ENCODE measurements around the gene INPP5D. TPM values are rescaled to one million over a fixed set of nuclear protein-coding genes. Genes with fewer than 3 reads are reported as not detected.

INPP5D gene
- total and polyA plus RNA-seq, 2 donors (not counting 1 experiment from before 2014, with no cell fraction given): 0.01 to 0.33 TPM

DNA sequence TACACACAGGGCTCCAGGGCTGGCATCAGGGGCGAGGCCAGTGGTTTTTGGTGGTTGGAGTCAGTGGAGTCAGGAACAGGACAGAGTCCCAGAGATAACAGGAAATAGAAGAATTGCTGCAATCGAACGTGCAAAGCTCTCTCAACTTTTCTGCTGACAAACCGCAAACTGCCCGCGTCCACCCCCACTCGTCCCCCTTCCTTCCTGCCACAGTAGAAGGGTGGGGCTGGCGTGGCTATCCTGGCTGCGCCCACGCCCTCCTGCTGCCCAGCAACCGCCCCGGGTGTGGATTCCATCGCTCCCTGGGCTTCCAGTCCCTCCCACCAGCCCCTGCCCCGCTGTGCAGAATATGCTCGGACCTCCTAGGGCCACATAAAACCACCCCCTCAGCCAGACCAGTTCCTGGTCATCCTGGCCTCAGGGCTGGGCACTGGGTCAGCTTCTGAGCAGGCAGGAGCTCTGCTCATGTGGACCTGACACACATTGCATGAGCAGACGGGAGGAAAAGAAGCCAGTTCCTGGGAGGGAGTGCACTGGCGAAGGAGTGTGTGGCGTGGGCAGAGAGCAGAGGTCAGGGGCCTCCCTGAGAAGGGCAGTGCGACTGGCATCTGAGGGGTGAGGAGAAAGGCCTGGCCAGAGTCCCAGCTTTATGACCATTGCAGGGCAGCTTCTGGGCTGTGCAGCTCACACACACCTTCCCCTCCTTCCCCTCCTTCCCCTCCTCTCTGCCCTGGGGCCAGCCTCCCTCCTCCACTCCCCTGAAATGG, 105.9 kb downstream of the INPP5D start:
- H3K9me3 ChIP-seq (ENCODE audit: control insufficient read depth, insufficient read depth, low read depth, low read length): no peaks in the 10 kb centered on the region
- no peak overlapping the region for H2AFZ ChIP-seq (ENCODE audit: low read length)
- no peaks in the 10 kb centered on the region for H3K4me1 ChIP-seq (ENCODE audit: control insufficient read depth, extremely low read depth, insufficient read depth, low read length)
- H3K4me3 ChIP-seq (replicated peaks in 1 of 4; ENCODE audit: control extremely low read depth in 1 of 4, insufficient read depth in 1 of 4, low read depth in 3 of 4, low read length in 4 of 4): no peak overlapping the region
- peaks cover 6% of the 10 kb centered on the region for H3K27me3 ChIP-seq (ENCODE audit: control insufficient read depth, insufficient read depth, low read length)
- H3K27ac ChIP-seq (ENCODE audit: insufficient read depth, low read length): no peak overlapping the region
- no peak overlapping the region for H3K4me2 ChIP-seq (ENCODE audit: extremely low read depth, insufficient read depth, low read length)
- TF ChIP-seq EZH2 (IDR thresholded peaks at IDR 0.05; ENCODE audit: low read length, missing control alignments) (no peak), CTCF (conservative IDR thresholded peaks at IDR 0.05 in 1 of 2, IDR thresholded peaks at IDR 0.05 in 1 of 2; ENCODE audit: low read depth in 1 of 2, low read length in 2 of 2) (no peak)
- no peaks in the 10 kb centered on the region for H3K79me2 ChIP-seq (ENCODE audit: control insufficient read depth, insufficient read depth, low read length)
- H4K20me1 ChIP-seq (ENCODE audit: control insufficient read depth, extremely low read depth, insufficient read depth, low read length): no peaks in the 10 kb centered on the region
- peak; percentile 13 to 29 for DNase-seq (ENCODE audit: low read depth in 2 of 2)
- no peaks in the 10 kb centered on the region for H3K36me3 ChIP-seq (ENCODE audit: control insufficient read depth, insufficient read depth, low read length)
- H3K9ac ChIP-seq (ENCODE audit: insufficient read depth, low read length): no peak overlapping the region

- Histone ChIP-seq H3K4me2 (ENCODE audit: extremely low read depth, insufficient read depth, low read length) (no peak overlapping the region), H3K27ac (ENCODE audit: insufficient read depth, low read length) (no peak overlapping the region), H3K9me3 (ENCODE audit: control insufficient read depth, insufficient read depth, low read depth, low read length) (no peaks in the 10 kb centered on the region), H3K27me3 (ENCODE audit: control insufficient read depth, insufficient read depth, low read length) (peaks cover 6% of the 10 kb centered on the region), H3K9ac (ENCODE audit: insufficient read depth, low read length) (no peak overlapping the region), H3K4me1 (ENCODE audit: control insufficient read depth, extremely low read depth, insufficient read depth, low read length) (no peaks in the 10 kb centered on the region), H3K4me3 (replicated peaks in 1 of 4; ENCODE audit: control extremely low read depth in 1 of 4, insufficient read depth in 1 of 4, low read depth in 3 of 4, low read length in 4 of 4) (no peak overlapping the region), H3K79me2 (ENCODE audit: control insufficient read depth, insufficient read depth, low read length) (no peaks in the 10 kb centered on the region), H4K20me1 (ENCODE audit: control insufficient read depth, extremely low read depth, insufficient read depth, low read length) (no peaks in the 10 kb centered on the region), H3K36me3 (ENCODE audit: control insufficient read depth, insufficient read depth, low read length) (no peaks in the 10 kb centered on the region), H2AFZ (ENCODE audit: low read length) (no peak overlapping the region)
- DNase-seq (ENCODE audit: low read depth in 2 of 2): no peak
- no peak for TF ChIP-seq EZH2 (IDR thresholded peaks at IDR 0.05; ENCODE audit: low read length, missing control alignments)
- TF ChIP-seq CTCF (conservative IDR thresholded peaks at IDR 0.05 in 1 of 2, IDR thresholded peaks at IDR 0.05 in 1 of 2; ENCODE audit: low read depth in 1 of 2, low read length in 2 of 2): no peak
Measured at GRCh38 chr2:233168445-233168844, 108.3 kb downstream of the INPP5D start.

GRCh38 chr2:233168919-233169318, 108.8 kb downstream of the INPP5D start:
- H3K4me1 ChIP-seq (ENCODE audit: control insufficient read depth, extremely low read depth, insufficient read depth, low read length): no peaks in the 10 kb centered on the region
- TF ChIP-seq CTCF (conservative IDR thresholded peaks at IDR 0.05 in 1 of 2, IDR thresholded peaks at IDR 0.05 in 1 of 2; ENCODE audit: low read depth in 1 of 2, low read length in 2 of 2): no peak
- no peaks in the 10 kb centered on the region for H3K36me3 ChIP-seq (ENCODE audit: control insufficient read depth, insufficient read depth, low read length)
- no peak overlapping the region for H3K27ac ChIP-seq (ENCODE audit: insufficient read depth, low read length)
- H3K79me2 ChIP-seq (ENCODE audit: control insufficient read depth, insufficient read depth, low read length): no peaks in the 10 kb centered on the region
- H3K27me3 ChIP-seq (ENCODE audit: control insufficient read depth, insufficient read depth, low read length): peaks cover 6% of the 10 kb centered on the region
- H4K20me1 ChIP-seq (ENCODE audit: control insufficient read depth, extremely low read depth, insufficient read depth, low read length): no peaks in the 10 kb centered on the region
- H3K4me3 ChIP-seq (replicated peaks in 1 of 4; ENCODE audit: control extremely low read depth in 1 of 4, insufficient read depth in 1 of 4, low read depth in 3 of 4, low read length in 4 of 4): no peak overlapping the region
- no peak for DNase-seq (ENCODE audit: low read depth in 2 of 2)
- H3K9ac ChIP-seq (ENCODE audit: insufficient read depth, low read length): no peak overlapping the region
- no peak overlapping the region for H2AFZ ChIP-seq (ENCODE audit: low read length)
- H3K4me2 ChIP-seq (ENCODE audit: extremely low read depth, insufficient read depth, low read length): no peak overlapping the region
- H3K9me3 ChIP-seq (ENCODE audit: control insufficient read depth, insufficient read depth, low read depth, low read length): no peaks in the 10 kb centered on the region

Measured in fibroblast of lung (primary cell).